ENCODE data around the gene PCBP4. TPM values are rescaled to one million over a fixed set of nuclear protein-coding genes. Genes with fewer than 3 reads are reported as not detected.
A peak's percentile ranks its signal among the peaks of the same experiment; 100 is the strongest.

The PCBP4 gene
- 1 to 10 TPM; 3.0 to 5.7 (median 5.0) TPM for polyA plus RNA-seq (ENCODE audit: low read depth in 6 of 6)

GRCh38 chr3:51967384-51968169, at the start of gene PCBP4:
Gene PCBP4, minus strand, starts transcription at chr3:51967454. Its CDS starts 6,214 bp downstream, at chr3:51961240.
- peak within 1 kb of the TSS; percentile 78 to 95 (median 90) for H3K4me3 Mint-ChIP-seq
- H3K9me3 Mint-ChIP-seq: no peaks in the 10 kb centered on the region
- DNase-seq: peak; percentile 22
- ATAC-seq (ENCODE audit: low read depth in 2 of 2): peak; percentile 67 to 76
- H3K4me1 Mint-ChIP-seq: peaks cover 18 to 32% (median 19%) of the 10 kb centered on the region in 3 donors
- no peaks in the 10 kb centered on the region for H3K36me3 Mint-ChIP-seq
- peaks cover 0 to 15% (median 0%) of the 10 kb centered on the region in 3 donors for H3K27me3 Mint-ChIP-seq
- H3K27ac Mint-ChIP-seq: peak within 1 kb of the TSS in 1 of 6 donors; percentile 85

GRCh38 chr3:52015438-52016228, 48.4 kb upstream of the PCBP4 start:
- Mint-ChIP-seq H3K4me3 (no peak overlapping the region), H3K27me3 (no peaks in the 10 kb centered on the region), H3K9me3 (peaks cover 0 to 2% (median 0%) of the 10 kb centered on the region in 7 donors), H3K27ac (no peak overlapping the region), H3K4me1 (peaks cover 0 to 5% (median 0%) of the 10 kb centered on the region in 3 donors), H3K36me3 (no peaks in the 10 kb centered on the region)
- ATAC-seq (ENCODE audit: low read depth in 2 of 2): no peak
- DNase-seq: no peak

DNA sequence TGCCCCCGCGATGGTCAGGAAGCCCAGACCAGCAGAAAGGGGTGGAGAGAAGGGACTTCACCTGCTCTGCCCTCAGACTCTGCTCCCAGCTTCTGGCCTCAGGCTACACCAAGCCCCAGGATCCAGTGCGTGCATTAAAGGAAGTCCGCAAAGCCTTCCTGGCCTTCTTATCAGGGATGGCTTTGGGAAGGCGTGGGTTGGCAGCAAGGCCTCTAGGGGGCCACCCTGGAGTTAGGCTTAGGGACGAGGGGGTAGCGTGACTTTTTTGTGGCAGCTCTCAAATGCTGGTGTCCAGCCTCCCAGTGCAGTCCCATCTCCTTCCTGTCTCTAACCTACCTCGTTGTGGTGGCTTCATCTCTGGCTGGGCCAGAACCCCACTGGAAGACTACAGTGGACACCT, 47.4 kb upstream of the PCBP4 start:
- DNase-seq (no peak), ATAC-seq (ENCODE audit: low read depth in 2 of 2) (no peak)
- Mint-ChIP-seq H3K4me1 (peaks cover 0 to 5% (median 0%) of the 10 kb centered on the region in 3 donors), H3K27me3 (no peaks in the 10 kb centered on the region), H3K9me3 (peaks cover 0 to 2% (median 0%) of the 10 kb centered on the region in 7 donors), H3K36me3 (no peaks in the 10 kb centered on the region), H3K27ac (no peak overlapping the region), H3K4me3 (no peak overlapping the region)

DNA sequence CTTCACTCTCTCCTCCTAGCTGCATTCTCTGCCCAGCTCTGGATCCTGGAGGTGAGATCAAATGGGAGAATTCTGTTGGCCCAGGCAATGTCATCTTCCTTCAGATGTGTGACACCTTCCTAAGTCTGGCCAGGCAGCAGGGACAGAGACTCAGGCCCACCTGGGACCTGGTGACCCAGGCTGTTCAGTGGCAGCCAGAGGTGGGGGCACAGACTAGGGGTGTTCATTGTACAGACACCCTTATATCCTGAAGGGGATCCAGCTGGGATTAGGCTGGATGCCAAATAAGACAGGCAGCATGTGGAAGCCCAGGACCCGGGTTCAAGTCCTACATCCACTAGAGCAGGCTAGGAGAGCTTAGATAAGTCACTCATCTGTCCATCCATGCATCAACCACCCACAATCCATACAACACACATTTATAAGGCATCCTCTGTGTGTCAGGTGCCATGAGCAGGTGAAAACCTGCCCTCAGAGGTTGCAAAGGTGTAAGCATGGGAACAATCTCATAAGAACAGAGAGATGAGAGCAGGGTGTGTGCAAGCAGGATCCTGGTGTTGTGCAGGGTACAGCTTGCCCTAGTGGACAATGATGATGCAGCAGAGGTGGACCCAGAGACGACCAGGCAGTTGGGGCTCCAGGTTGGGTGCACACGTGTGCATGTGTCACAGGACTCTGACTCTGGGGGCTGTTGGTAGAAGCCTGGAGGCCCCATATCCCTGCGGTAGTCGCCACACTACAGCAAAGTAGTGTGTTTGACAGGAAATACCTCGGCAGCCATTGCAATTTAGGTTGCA, 46.7 kb upstream of the PCBP4 start:
- Mint-ChIP-seq H3K36me3 (no peaks in the 10 kb centered on the region), H3K27ac (no peak overlapping the region), H3K4me1 (peaks cover 0 to 5% (median 0%) of the 10 kb centered on the region in 3 donors), H3K9me3 (peaks cover 0 to 2% (median 0%) of the 10 kb centered on the region in 7 donors), H3K4me3 (no peak overlapping the region), H3K27me3 (no peaks in the 10 kb centered on the region)
- ATAC-seq (ENCODE audit: low read depth in 2 of 2) (no peak), DNase-seq (no peak)

GRCh38 chr3:52012699-52013098, 45.4 kb upstream of the PCBP4 start:
- peaks cover 0 to 5% (median 0%) of the 10 kb centered on the region in 3 donors for H3K4me1 Mint-ChIP-seq
- no peaks in the 10 kb centered on the region for H3K36me3 Mint-ChIP-seq
- peaks cover 0 to 2% (median 0%) of the 10 kb centered on the region in 7 donors for H3K9me3 Mint-ChIP-seq
- H3K27ac Mint-ChIP-seq: peak overlapping the region in 1 of 6 donors; percentile 69
- H3K27me3 Mint-ChIP-seq: no peaks in the 10 kb centered on the region
- ATAC-seq (ENCODE audit: low read depth in 2 of 2) (no peak), DNase-seq (no peak)
- H3K4me3 Mint-ChIP-seq: no peak overlapping the region

GRCh38 chr3:52010431-52010830, 43.2 kb upstream of the PCBP4 start:
- peaks cover 0 to 2% (median 0%) of the 10 kb centered on the region in 3 donors for H3K4me1 Mint-ChIP-seq
- no peaks in the 10 kb centered on the region for H3K27me3 Mint-ChIP-seq
- peak overlapping the region in 1 of 8 donors; percentile 3 for H3K4me3 Mint-ChIP-seq
- peaks cover 0 to 2% (median 0%) of the 10 kb centered on the region in 7 donors for H3K9me3 Mint-ChIP-seq
- DNase-seq: no peak
- no peak overlapping the region for H3K27ac Mint-ChIP-seq
- H3K36me3 Mint-ChIP-seq: no peaks in the 10 kb centered on the region
- no peak for ATAC-seq (ENCODE audit: low read depth in 2 of 2)

DNA sequence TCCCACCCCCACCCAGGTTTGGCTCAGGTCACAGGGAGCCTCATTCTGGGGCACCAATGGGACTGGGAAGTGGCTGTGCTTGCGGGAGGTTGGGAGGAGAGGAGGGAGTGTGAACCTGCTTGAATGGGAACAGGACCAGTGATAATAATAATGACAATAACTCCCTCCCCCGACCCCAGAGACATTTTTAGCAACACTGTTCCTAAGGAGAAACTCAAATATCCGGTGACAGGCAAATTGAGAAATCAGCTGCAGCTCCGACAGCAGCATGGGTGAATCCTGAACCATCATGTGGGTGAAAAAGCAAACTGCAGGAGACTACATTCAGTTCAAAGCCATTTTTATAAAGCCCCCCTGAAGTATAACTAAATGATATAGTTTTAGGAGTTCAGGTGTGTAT, 40.0 kb upstream of the PCBP4 start:
- no peaks in the 10 kb centered on the region for H3K36me3 Mint-ChIP-seq
- ATAC-seq (ENCODE audit: low read depth in 2 of 2): no peak
- H3K4me1 Mint-ChIP-seq: no peaks in the 10 kb centered on the region
- no peak overlapping the region for H3K4me3 Mint-ChIP-seq
- no peaks in the 10 kb centered on the region for H3K27me3 Mint-ChIP-seq
- DNase-seq: no peak
- H3K27ac Mint-ChIP-seq: peak overlapping the region in 1 of 6 donors; percentile 32
- H3K9me3 Mint-ChIP-seq: peaks cover 0 to 2% (median 0%) of the 10 kb centered on the region in 7 donors

DNA sequence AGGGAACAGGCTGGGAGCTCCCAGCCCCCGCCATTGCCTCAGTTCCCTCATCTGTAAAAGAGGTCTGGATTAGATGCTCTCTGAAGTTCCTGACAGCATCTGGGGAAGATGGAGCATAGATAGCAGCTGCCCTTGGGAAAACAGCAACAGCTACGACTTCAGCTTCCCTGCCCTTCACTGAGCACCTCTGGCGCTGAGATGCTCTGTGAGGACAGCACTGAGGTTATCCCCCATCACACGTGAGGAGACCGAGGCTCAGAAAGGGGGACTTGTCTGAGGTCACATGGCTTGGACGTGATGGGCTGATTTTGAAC, 39.5 kb upstream of the PCBP4 start:
- Mint-ChIP-seq H3K27me3 (no peaks in the 10 kb centered on the region), H3K9me3 (peaks cover 0 to 2% (median 0%) of the 10 kb centered on the region in 7 donors), H3K27ac (no peak overlapping the region), H3K36me3 (no peaks in the 10 kb centered on the region), H3K4me3 (no peak overlapping the region), H3K4me1 (peaks cover 0 to 3% (median 3%) of the 10 kb centered on the region in 3 donors)
- DNase-seq (no peak), ATAC-seq (ENCODE audit: low read depth in 2 of 2) (no peak)

DNA sequence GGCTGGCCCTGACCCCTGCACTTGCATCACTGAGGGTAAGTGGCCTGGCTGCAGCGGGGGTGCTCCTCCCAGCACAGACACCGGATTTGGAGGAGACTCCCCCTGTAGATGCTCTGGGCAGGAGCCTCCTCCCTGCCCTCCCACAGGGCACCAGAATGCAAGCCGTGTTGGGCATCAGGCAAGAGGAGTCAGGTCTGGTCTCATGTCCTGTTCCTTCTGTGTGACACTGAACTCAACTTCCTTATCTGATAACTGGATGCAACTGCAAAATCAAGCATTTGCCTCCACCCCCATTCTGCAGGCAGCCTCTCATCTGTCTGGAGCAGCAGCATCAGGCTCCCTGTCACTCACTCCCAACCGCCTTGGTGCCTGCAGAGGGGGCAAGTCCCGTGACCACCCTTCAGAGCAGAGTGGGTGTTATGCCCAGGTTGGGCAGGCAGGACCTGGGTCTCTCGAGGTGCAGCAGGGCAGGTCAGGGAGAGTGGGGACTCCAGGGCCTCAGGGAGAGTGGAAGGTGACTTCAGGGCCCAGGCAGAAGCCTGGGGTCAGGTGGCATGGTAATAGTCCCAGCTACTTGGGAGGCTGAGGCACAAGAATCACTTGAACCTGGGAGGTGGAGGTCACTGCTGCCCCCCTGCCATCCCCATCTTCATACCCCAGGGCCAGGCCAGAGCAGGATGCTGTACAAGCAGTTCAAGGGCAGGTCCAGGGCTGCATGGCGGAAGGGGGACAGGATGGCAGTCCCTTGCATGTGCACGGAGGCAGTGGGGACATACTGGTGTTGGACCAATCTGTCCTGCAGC, 39.0 kb upstream of the PCBP4 start:
- DNase-seq (no peak), ATAC-seq (ENCODE audit: low read depth in 2 of 2) (no peak)
- Mint-ChIP-seq H3K4me3 (no peak overlapping the region), H3K27me3 (no peaks in the 10 kb centered on the region), H3K4me1 (peaks cover 4 to 9% (median 8%) of the 10 kb centered on the region in 3 donors), H3K27ac (no peak overlapping the region), H3K9me3 (peaks cover 0 to 2% (median 0%) of the 10 kb centered on the region in 7 donors), H3K36me3 (no peaks in the 10 kb centered on the region)

DNA sequence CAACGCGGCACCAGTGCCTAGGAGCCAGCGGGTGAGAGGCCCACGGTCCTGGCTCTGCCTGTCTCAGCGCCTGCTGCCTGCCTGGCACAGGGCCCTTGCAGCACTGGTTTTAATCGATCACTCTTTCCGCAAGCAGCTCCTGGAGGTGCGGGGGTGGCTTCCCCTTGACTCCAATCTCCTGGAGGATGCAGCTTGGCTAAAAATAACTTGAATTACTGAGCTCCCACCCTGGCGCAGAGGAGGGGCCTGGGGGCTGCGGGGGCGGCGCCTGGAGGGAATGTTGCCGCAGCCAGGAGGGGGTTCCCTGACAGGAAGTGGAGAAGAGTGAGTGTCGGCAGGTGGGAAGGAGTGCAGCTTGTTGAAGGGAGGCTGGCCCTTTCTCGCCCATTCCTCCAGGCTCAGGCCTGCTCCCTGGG, 38.3 kb upstream of the PCBP4 start:
- H3K36me3 Mint-ChIP-seq: no peaks in the 10 kb centered on the region
- H3K27me3 Mint-ChIP-seq: no peaks in the 10 kb centered on the region
- no peak overlapping the region for H3K27ac Mint-ChIP-seq
- H3K9me3 Mint-ChIP-seq: no peaks in the 10 kb centered on the region
- DNase-seq (no peak), ATAC-seq (ENCODE audit: low read depth in 2 of 2) (no peak)
- no peak overlapping the region for H3K4me3 Mint-ChIP-seq
- H3K4me1 Mint-ChIP-seq: peaks cover 4 to 10% (median 8%) of the 10 kb centered on the region in 3 donors

DNA sequence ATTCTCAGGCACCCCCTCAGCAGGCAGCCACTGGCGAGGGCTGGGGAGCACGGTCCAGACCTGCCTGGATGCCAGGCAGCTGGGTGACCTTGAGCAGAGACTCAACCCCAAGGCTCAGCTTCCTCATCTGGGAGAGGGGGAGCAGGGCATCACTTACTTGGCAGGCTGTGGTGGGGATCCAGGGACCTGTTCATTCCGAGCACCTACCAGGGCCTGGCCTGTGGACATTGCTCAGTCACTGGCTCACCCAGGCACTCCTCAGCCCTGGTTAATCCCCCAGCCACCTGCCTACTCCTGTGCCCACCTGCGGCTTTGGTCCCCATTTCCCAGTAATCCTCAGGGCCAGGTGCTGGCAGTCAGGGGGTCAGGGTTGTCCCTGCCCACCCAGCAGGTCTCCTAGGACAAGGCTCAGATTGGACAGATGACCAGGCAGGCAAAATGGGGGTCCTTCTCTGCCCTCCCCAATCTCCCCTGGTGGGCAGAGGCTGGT, 37.7 kb upstream of the PCBP4 start:
- H3K36me3 Mint-ChIP-seq: no peaks in the 10 kb centered on the region
- H3K4me3 Mint-ChIP-seq: no peak overlapping the region
- peaks cover 4 to 10% (median 8%) of the 10 kb centered on the region in 3 donors for H3K4me1 Mint-ChIP-seq
- no peak for ATAC-seq (ENCODE audit: low read depth in 2 of 2)
- no peak for DNase-seq
- no peaks in the 10 kb centered on the region for H3K27me3 Mint-ChIP-seq
- H3K9me3 Mint-ChIP-seq: no peaks in the 10 kb centered on the region
- H3K27ac Mint-ChIP-seq: no peak overlapping the region

DNA sequence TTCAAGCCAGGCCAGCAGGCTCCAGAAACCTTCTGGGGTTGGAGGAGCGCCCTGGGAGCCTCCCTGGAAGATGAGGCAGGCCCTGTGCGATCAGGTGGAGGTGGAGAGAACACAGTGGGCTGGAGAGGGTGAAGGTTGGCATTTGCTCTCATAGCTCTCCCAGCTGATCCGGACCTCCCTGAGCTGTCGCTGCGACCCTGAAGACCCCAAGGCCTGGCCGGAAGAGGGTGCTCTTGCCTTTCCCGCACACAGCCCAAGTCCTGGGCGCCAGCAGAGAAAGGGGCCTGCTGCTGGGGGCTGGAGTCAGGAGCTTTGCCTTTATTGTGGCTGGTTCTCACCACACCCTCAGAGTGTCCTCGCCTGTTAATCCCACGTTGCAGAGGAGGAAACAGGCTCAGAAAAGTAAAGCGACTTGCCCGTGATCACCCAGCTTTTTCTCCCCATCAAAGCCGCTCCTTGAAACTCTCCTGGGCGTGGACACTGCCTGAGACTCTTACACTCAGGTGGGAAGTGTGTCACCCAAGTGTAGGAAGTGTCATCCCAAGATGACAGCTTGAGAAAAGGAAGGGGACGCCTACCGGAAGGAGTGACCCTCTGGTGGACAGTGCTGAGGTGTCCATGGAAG, 37.0 kb upstream of the PCBP4 start:
- no peak for DNase-seq
- no peaks in the 10 kb centered on the region for H3K27me3 Mint-ChIP-seq
- no peak overlapping the region for H3K27ac Mint-ChIP-seq
- H3K4me1 Mint-ChIP-seq: peaks cover 4 to 10% (median 8%) of the 10 kb centered on the region in 3 donors
- ATAC-seq (ENCODE audit: low read depth in 2 of 2): no peak
- H3K36me3 Mint-ChIP-seq: no peaks in the 10 kb centered on the region
- H3K4me3 Mint-ChIP-seq: no peak overlapping the region
- H3K9me3 Mint-ChIP-seq: no peaks in the 10 kb centered on the region
